H1 (cell line): ENCODE results near the gene SMIM38. TPM values are rescaled to one million over a fixed set of nuclear protein-coding genes. Genes with fewer than 3 reads are reported as not detected.
A peak's percentile ranks its signal among the peaks of the same experiment; 100 is the strongest.

Experiments
- CTCF ChIA-PET: fragments of 300-600 bp; sonication (Branson Sonifier 250); formaldehyde crosslinking; loops from one replicate; lab custom pipeline; 2021; ENCODE audit not compliant: partially characterized antibody; lab: Charles Lee
- POLR2A ChIA-PET: fragments of 300-600 bp; sonication (Branson Sonifier 250); formaldehyde crosslinking; loops from one replicate; lab custom pipeline; 2021; ENCODE audit warnings: inconsistent platforms; ENCODE audit not compliant: partially characterized antibody; lab: Charles Lee
- DNase-seq, 2 experiments: peaks; one replicate each; pipeline versions ENCODE4 v3.0.0 to v3.0.0-alpha.2; 2010 to 2022; ENCODE audit warnings: low spot score in 2 of 2, low read depth in 1 of 2, mixed read lengths in 1 of 2
- FAIRE-seq: peaks from 2 replicates; lab custom pipeline; 2011; peaks lifted over from hg19 to GRCh38; lab: Jason Lieb, UNC
- H2AFZ ChIP-seq: 2 replicates; pipeline ENCODE4 v1.8.1; 2012; ENCODE audit warnings: low read length, inconsistent platforms
- H2AK5ac ChIP-seq: 2 replicates; pipeline ENCODE4 v1.6.1; 2013; ENCODE audit warnings: low read depth, low read length
- H2BK120ac ChIP-seq: replicated peaks from 2 replicates; pipeline ENCODE3; 2013; ENCODE audit warnings: low read depth, low read length, inconsistent platforms
- H2BK12ac ChIP-seq: 2 replicates; pipeline ENCODE4 v1.6.1; 2013; ENCODE audit warnings: low read depth, low read length
- H2BK15ac ChIP-seq: 2 replicates; pipeline ENCODE4 v1.6.1; 2013; ENCODE audit warnings: low read length
- H2BK20ac ChIP-seq: 2 replicates; pipeline ENCODE4 v1.6.1; 2013; ENCODE audit warnings: low read length
- H2BK5ac ChIP-seq: 2 replicates; pipeline ENCODE4 v1.6.1; 2013; ENCODE audit warnings: low read depth, low read length
- H3K14ac ChIP-seq: 2 replicates; pipeline ENCODE4 v1.6.1; 2013; ENCODE audit warnings: inconsistent platforms; ENCODE audit not compliant: insufficient read length
- H3K18ac ChIP-seq: 2 replicates; pipeline ENCODE4 v1.6.1; 2013; ENCODE audit warnings: low read length; ENCODE audit errors: extremely low read depth
- H3K23ac ChIP-seq: 2 replicates; pipeline ENCODE4 v1.6.1; 2013; ENCODE audit warnings: inconsistent platforms; ENCODE audit not compliant: insufficient read length
- H3K23me2 ChIP-seq: 2 replicates; pipeline ENCODE4 v1.6.1; 2013; ENCODE audit warnings: low read depth, low read length
- H3K27ac ChIP-seq: 2 replicates; pipeline ENCODE4 v1.6.1; 2011; ENCODE audit warnings: low read depth, low read length, inconsistent platforms
- H3K27me3 ChIP-seq, 4 experiments: replicated peaks in 1 of 4; 1 replicate in 1 of 4; 2 replicates in 3 of 4; pipeline versions ENCODE4 v1.6.1 to v1.8.1; 2011 to 2013; ENCODE audit warnings: low read length in 3 of 4, mild to moderate bottlenecking in 3 of 4, inconsistent platforms in 2 of 4, mixed read lengths in 2 of 4, moderate library complexity in 1 of 4; ENCODE audit not compliant: control insufficient read depth in 3 of 4, insufficient read depth in 3 of 4; ENCODE audit errors: extremely low read depth in 1 of 4
- H3K36me3 ChIP-seq, 4 experiments: 2 replicates each; pipeline versions ENCODE4 v1.6.1 to v1.8.1; 2011 to 2013; ENCODE audit warnings: mild to moderate bottlenecking in 4 of 4, low read length in 3 of 4, moderate library complexity in 2 of 4, control low read depth in 1 of 4, inconsistent platforms in 1 of 4; ENCODE audit not compliant: insufficient read depth in 4 of 4, control insufficient read depth in 2 of 4
- H3K4ac ChIP-seq: replicated peaks from 2 replicates; pipeline ENCODE3; 2013; ENCODE audit warnings: low read length, low read depth, mixed read lengths, inconsistent platforms; ENCODE audit not compliant: insufficient read length
- H3K4me1 ChIP-seq, 4 experiments: replicated peaks in 1 of 4; 1 replicate in 1 of 4; 2 replicates in 3 of 4; pipeline versions ENCODE4 v1.6.1 to v1.8.1; 2011 to 2013; ENCODE audit warnings: low read length in 3 of 4, inconsistent platforms in 2 of 4, mixed read lengths in 1 of 4; ENCODE audit not compliant: insufficient read depth in 4 of 4, control insufficient read depth in 3 of 4
- H3K4me2 ChIP-seq, 2 experiments: 2 replicates each; pipeline versions ENCODE4 v1.6.1 to v1.8.1; 2011 to 2013; ENCODE audit warnings: low read depth in 2 of 2, low read length in 2 of 2, control low read depth in 1 of 2, inconsistent platforms in 1 of 2, mild to moderate bottlenecking in 1 of 2; ENCODE audit not compliant: insufficient read depth in 1 of 2
- H3K4me3 ChIP-seq, 4 experiments: fragments of 200-600, 300-600 bp in 1 of 4; sonication (generic), shearing (Covaris generic), sonication (Bioruptor Twin) in 1 of 4; 2 replicates each; pipeline versions ENCODE4 v1.5.1 to v1.8.1; 2011 to 2016; ENCODE audit warnings: low read length in 4 of 4, low read depth in 3 of 4, control low read depth in 2 of 4, inconsistent platforms in 2 of 4, mild to moderate bottlenecking in 2 of 4, mixed read lengths in 1 of 4, moderate library complexity in 1 of 4; ENCODE audit not compliant: insufficient read depth in 2 of 4; ENCODE audit errors: extremely low read depth in 1 of 4
- H3K56ac ChIP-seq: replicated peaks from 2 replicates; pipeline ENCODE3; 2013; ENCODE audit warnings: low read depth, mild to moderate bottlenecking, mixed read lengths, low read length, inconsistent platforms; ENCODE audit not compliant: insufficient read length
- H3K79me1 ChIP-seq: 2 replicates; pipeline ENCODE4 v1.6.1; 2013; ENCODE audit warnings: low read depth, low read length, control low read depth
- H3K79me2 ChIP-seq, 2 experiments: 2 replicates each; pipeline versions ENCODE4 v1.6.1 to v1.8.1; 2012 to 2013; ENCODE audit warnings: low read length in 2 of 2, mild to moderate bottlenecking in 2 of 2, inconsistent platforms in 1 of 2; ENCODE audit not compliant: insufficient read depth in 2 of 2, control insufficient read depth in 1 of 2
- H3K9ac ChIP-seq, 4 experiments: replicated peaks in 1 of 4; 1 replicate in 1 of 4; 2 replicates in 3 of 4; pipeline versions ENCODE4 v1.6.1 to v1.8.1; 2011 to 2013; ENCODE audit warnings: low read depth in 3 of 4, low read length in 3 of 4, control low read depth in 2 of 4, mild to moderate bottlenecking in 2 of 4, moderate library complexity in 2 of 4, inconsistent platforms in 1 of 4; ENCODE audit errors: extremely low read depth in 1 of 4
- H3K9me3 ChIP-seq, 2 experiments: 2 replicates each; pipeline versions ENCODE4 v1.6.1 to v1.8.1; 2012 to 2013; ENCODE audit warnings: mild to moderate bottlenecking in 2 of 2, moderate library complexity in 2 of 2, control low read depth in 1 of 2, inconsistent platforms in 1 of 2, low read depth in 1 of 2, low read length in 1 of 2, mixed read lengths in 1 of 2; ENCODE audit not compliant: insufficient read depth in 2 of 2
- H4K20me1 ChIP-seq, 2 experiments: replicated peaks in 1 of 2; 2 replicates each; pipeline versions ENCODE3 to v1.8.1; 2011 to 2013; ENCODE audit warnings: inconsistent platforms in 2 of 2, low read length in 2 of 2, mild to moderate bottlenecking in 1 of 2; ENCODE audit not compliant: insufficient read depth in 2 of 2, control insufficient read depth in 1 of 2
- H4K5ac ChIP-seq: 2 replicates; pipeline ENCODE4 v1.6.1; 2013; ENCODE audit warnings: low read length, low read depth, mixed read lengths, inconsistent platforms; ENCODE audit not compliant: insufficient read length
- H4K8ac ChIP-seq: 2 replicates; pipeline ENCODE4 v1.8.0; 2013; ENCODE audit warnings: mild to moderate bottlenecking, moderate library complexity, low read length, inconsistent platforms; ENCODE audit not compliant: insufficient read depth; ENCODE audit errors: extremely low read depth
- H4K91ac ChIP-seq: replicated peaks from 2 replicates; pipeline ENCODE3; 2013; ENCODE audit warnings: low read length, mixed read lengths, inconsistent platforms; ENCODE audit not compliant: insufficient read length
- CHD1 ChIP-seq: IDR thresholded peaks from 2 replicates; pipeline ENCODE4 v1.6.1; 2012; ENCODE audit warnings: low read depth, low read length, improper control_type of control experiment
- NRF1 ChIP-seq: IDR thresholded peaks from 2 replicates; pipeline ENCODE4 v1.6.1; 2011; ENCODE audit warnings: mild to moderate bottlenecking, low read depth, low read length, improper control_type of control experiment
- SIX5 ChIP-seq: IDR thresholded peaks from 2 replicates; pipeline ENCODE4 v1.6.1; 2011; ENCODE audit warnings: mild to moderate bottlenecking, low read depth, low read length
- WGBS, 2 experiments: shearing (Covaris generic) in 1 of 2; methylation state at CpG; one replicate each; pipeline versions ENCODE4 v1.1.6 to v1.1.7; 2013 to 2015; ENCODE audit warnings: low lambda C conversion rate in 2 of 2, mixed read lengths in 2 of 2, inconsistent platforms in 1 of 2, low coverage in 1 of 2, missing lambda C conversion rate in 1 of 2; ENCODE audit not compliant: insufficient replicate concordance in 2 of 2, insufficient coverage in 1 of 2, insufficient read length in 1 of 2; ENCODE audit errors: extremely low coverage in 1 of 2, missing lambda C conversion rate in 1 of 2; 5-methylcytosine and 5-hydroxymethylcytosine counted together
- polyA plus RNA-seq, 7 experiments: library from polyadenylated mRNA; depleted of rRNA in 3 of 7; stranded (reverse) in 5 of 7; unstranded in 2 of 7; fragments of >200 nt in 5 of 7; fragments of 200-250 nt in 2 of 7; gene quantifications; 1 replicate in 5 of 7; 2 replicates in 1 of 7; 4 replicates in 1 of 7; pipeline versions ENCODE4 v1.2.1 to v1.2.3, GENCODE V29; 2011 to 2013; ENCODE audit warnings: missing spikeins in 2 of 7, mixed read lengths in 2 of 7
- total RNA-seq: library from RNA; stranded (reverse); fragmentation: NEBNext Ultra II Directional; extraction: Animal tissue kit (Norgen Biotek cat#: 25700); gene quantifications from 2 replicates; pipeline ENCODE4 v1.2.1, GENCODE V29; 2021
- TF ChIP-seq, protein P1 (sequence below): IDR thresholded peaks from 2 replicates; pipeline ENCODE4 v1.6.1; 2011; ENCODE audit warnings: low read length, improper control_type of control experiment
- TF ChIP-seq, protein P2 (sequence below): IDR thresholded peaks from 2 replicates; pipeline ENCODE4 v1.6.1; 2012; ENCODE audit warnings: inconsistent platforms

Gene SMIM38
- total and polyA plus RNA-seq, 2 of the 8 experiments (the other 6 are each of a cell fraction or from before 2014, with no cell fraction given), result 0.17 to 0.20 TPM

DNA sequence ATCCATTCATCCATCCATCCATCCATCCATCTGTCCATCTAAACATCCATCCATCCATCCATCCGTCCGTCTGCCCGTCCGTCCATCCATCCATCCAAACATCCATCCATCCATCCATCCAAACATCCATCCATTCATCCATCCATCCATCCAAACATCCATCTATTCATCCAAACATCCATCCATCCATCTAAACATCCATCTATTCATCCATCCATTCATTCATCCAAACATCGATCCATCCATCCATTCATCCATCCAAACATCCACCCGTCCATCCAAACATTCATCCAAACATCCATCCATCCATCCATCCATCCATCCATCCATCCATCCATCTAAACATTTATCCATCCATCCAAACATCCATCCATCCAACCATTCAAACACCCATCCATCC lies 45.3 kb upstream of the SMIM38 start:
- POLR2A ChIA-PET, result no interaction called here
- no peak overlapping the region for H3K14ac ChIP-seq
- H3K27me3 ChIP-seq, result no peaks in the 10 kb centered on the region; a peak in 1 of 7 replicates
- no peak overlapping the region for H2BK120ac ChIP-seq
- no peak overlapping the region for H3K23ac ChIP-seq
- no peak overlapping the region for H4K5ac ChIP-seq
- H3K4me2 ChIP-seq, result no peak overlapping the region
- no peak for FAIRE-seq
- H3K18ac ChIP-seq, result no peak overlapping the region
- no peak overlapping the region for H2BK12ac ChIP-seq
- no peak overlapping the region for H2BK15ac ChIP-seq
- H2BK20ac ChIP-seq, result no peak overlapping the region
- no peak for DNase-seq
- H4K20me1 ChIP-seq, result peaks cover 0 to 6% of the 10 kb centered on the region in 2 experiments
- H3K4ac ChIP-seq, result no peak overlapping the region
- H3K27ac ChIP-seq, result no peak overlapping the region
- WGBS, 2 experiments, result 78 to 98% methylated on average over 6 of the region's 6 CpGs
- no peaks in the 10 kb centered on the region for H3K36me3 ChIP-seq
- H3K79me2 ChIP-seq, result no peaks in the 10 kb centered on the region
- H2AFZ ChIP-seq, result no peak overlapping the region
- no peak overlapping the region for H4K8ac ChIP-seq
- CTCF ChIA-PET, result interaction anchor here (1.2 kb wide), 1 partner anchor 270 kb away, joined by 3 read pairs; no protein-coding TSS in a partner anchor
- peaks cover 3 to 5% of the 10 kb centered on the region in 2 experiments; a peak in 1 of 4 replicates for H3K9me3 ChIP-seq
- no peaks in the 10 kb centered on the region for H3K79me1 ChIP-seq
- H3K4me1 ChIP-seq, result no peaks in the 10 kb centered on the region
- H3K56ac ChIP-seq, result peak overlapping the region; percentile 98
- no peak overlapping the region for H3K9ac ChIP-seq
- no peak overlapping the region for H2BK5ac ChIP-seq
- peaks cover 8% of the 10 kb centered on the region; the same call in 1 of the 2 replicates for H3K23me2 ChIP-seq
- H2AK5ac ChIP-seq, result no peak overlapping the region
- H4K91ac ChIP-seq, result no peak overlapping the region
- H3K4me3 ChIP-seq, result no peak overlapping the region
- TF ChIP-seq, protein P1, sequence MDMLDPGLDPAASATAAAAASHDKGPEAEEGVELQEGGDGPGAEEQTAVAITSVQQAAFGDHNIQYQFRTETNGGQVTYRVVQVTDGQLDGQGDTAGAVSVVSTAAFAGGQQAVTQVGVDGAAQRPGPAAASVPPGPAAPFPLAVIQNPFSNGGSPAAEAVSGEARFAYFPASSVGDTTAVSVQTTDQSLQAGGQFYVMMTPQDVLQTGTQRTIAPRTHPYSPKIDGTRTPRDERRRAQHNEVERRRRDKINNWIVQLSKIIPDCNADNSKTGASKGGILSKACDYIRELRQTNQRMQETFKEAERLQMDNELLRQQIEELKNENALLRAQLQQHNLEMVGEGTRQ, result no peak
- TF ChIP-seq CHD1 (no peak), SIX5 (no peak), NRF1 (no peak)
- TF ChIP-seq, protein P2, sequence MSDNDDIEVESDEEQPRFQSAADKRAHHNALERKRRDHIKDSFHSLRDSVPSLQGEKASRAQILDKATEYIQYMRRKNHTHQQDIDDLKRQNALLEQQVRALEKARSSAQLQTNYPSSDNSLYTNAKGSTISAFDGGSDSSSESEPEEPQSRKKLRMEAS, result no peak
